NT2/D1 (cell line): ENCODE data around the gene PLEKHG4B.
"Not testable (repeated sequence)": the region's sequence is repeated elsewhere in the genome, so short reads cannot be mapped to it uniquely, and the experiment has no call there.

Experiments used
- DNase-seq: peaks from one replicate; pipeline ENCODE4 v3.0.0-alpha.2; 2011; ENCODE audit warnings: low read depth, low spot score
- H3K27me3 ChIP-seq: 2 replicates; pipeline ENCODE4 v1.6.0; 2011; ENCODE audit warnings: mild to moderate bottlenecking; ENCODE audit not compliant: insufficient read length, insufficient read depth
- H3K36me3 ChIP-seq: 2 replicates; pipeline ENCODE4 v1.6.1; 2011; ENCODE audit warnings: mild to moderate bottlenecking, low read length, mixed read lengths; ENCODE audit not compliant: insufficient read depth, insufficient read length
- H3K4me1 ChIP-seq: 2 replicates; pipeline ENCODE4 v1.5.1; 2011; ENCODE audit not compliant: insufficient read depth, insufficient read length
- H3K4me3 ChIP-seq: 2 replicates; pipeline ENCODE4 v1.5.1; 2011; ENCODE audit warnings: low read depth; ENCODE audit not compliant: insufficient read length
- H3K9ac ChIP-seq: 2 replicates; pipeline ENCODE4 v1.6.0; 2011; ENCODE audit warnings: low read depth; ENCODE audit not compliant: insufficient read length
- H3K9me3 ChIP-seq: 2 replicates; pipeline ENCODE4 v1.5.1; 2011; ENCODE audit warnings: mild to moderate bottlenecking, low read length; ENCODE audit not compliant: insufficient read depth
- SUZ12 ChIP-seq: IDR thresholded peaks from 2 replicates; pipeline ENCODE4 v1.6.1; 2011; ENCODE audit not compliant: insufficient read length, insufficient read depth; ENCODE audit errors: extremely low read depth
- YY1 ChIP-seq: IDR thresholded peaks from 2 replicates; pipeline ENCODE4 v1.6.1; 2011; ENCODE audit not compliant: insufficient read length, insufficient read depth
- ZNF274 ChIP-seq: IDR thresholded peaks from 2 replicates; pipeline ENCODE4 v1.6.1; 2011; ENCODE audit warnings: mild to moderate bottlenecking, low read depth, low read length

The PLEKHG4B gene

GRCh38 chr5:194603-195209, 102.7 kb downstream of the PLEKHG4B start:
- H3K9me3 ChIP-seq = no peaks in the 10 kb centered on the region
- H3K4me1 ChIP-seq = peaks cover 5% of the 10 kb centered on the region
- H3K27me3 ChIP-seq = no peaks in the 10 kb centered on the region
- TF ChIP-seq SUZ12 = no peak
- no peak for TF ChIP-seq ZNF274
- TF ChIP-seq YY1 = no peak
- H3K4me3 ChIP-seq = no peak overlapping the region
- peaks cover 6% of the 10 kb centered on the region for H3K36me3 ChIP-seq
- no peak for DNase-seq
- no peak overlapping the region for H3K9ac ChIP-seq

GRCh38 chr5:195401-196160, 103.6 kb downstream of the PLEKHG4B start:
- Histone ChIP-seq H3K9me3 (no peaks in the 10 kb centered on the region), H3K27me3 (no peaks in the 10 kb centered on the region), H3K9ac (no peak overlapping the region), H3K4me3 (no peak overlapping the region), H3K4me1 (peaks cover 2% of the 10 kb centered on the region), H3K36me3 (peaks cover 6% of the 10 kb centered on the region)
- no peak for DNase-seq
- TF ChIP-seq ZNF274 = no peak
- no peak for TF ChIP-seq YY1
- TF ChIP-seq SUZ12 = no peak

DNA sequence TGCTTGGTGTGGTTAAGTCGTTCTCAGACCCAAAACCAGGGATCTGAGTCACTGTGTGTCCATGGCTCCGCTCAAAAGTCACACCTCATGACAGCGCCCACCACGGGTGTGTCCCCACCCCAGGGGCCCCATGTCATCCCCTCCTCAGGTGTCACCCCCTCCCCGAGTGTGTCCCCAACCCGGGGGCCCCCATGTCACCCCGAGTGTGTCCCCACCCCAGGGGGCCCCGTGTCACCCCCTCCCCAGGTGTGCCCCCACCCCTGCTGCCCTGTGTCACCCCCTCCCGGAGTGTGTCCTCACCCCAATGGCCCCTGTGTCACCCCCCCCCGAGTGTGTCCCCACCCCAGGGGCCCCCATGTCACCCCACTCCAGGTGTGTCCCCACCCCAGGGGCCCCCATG, 104.4 kb downstream of the PLEKHG4B start:
- Histone ChIP-seq H3K9me3 (no peaks in the 10 kb centered on the region), H3K4me1 (no peaks in the 10 kb centered on the region), H3K36me3 (peaks cover 6% of the 10 kb centered on the region), H3K9ac (no peak overlapping the region), H3K4me3 (no peak overlapping the region), H3K27me3 (no peaks in the 10 kb centered on the region)
- TF ChIP-seq YY1 (no peak), SUZ12 (no peak), ZNF274 (no peak)
- no peak for DNase-seq

DNA sequence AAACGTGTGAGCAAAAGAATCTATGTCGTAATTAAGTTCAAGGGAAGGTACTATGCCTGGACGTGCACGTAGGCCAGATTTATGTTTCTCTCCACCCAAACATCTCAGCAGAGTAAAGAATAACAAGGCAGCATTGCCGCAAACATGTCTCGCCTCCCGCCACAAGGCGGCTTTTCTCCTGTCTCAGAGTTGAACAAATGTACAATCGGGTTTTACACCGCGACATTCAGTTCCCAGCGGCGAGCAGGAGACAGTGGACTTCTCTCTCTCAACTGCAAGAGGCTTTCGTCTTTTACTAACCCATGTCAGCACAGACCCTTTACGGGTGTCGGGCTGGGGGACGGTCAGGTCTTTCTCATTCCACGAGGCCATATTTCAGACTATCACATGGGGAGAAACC, 105.1 kb downstream of the PLEKHG4B start:
- H3K27me3 ChIP-seq, H3K4me3 ChIP-seq, H3K4me1 ChIP-seq, H3K9me3 ChIP-seq, H3K9ac ChIP-seq, H3K36me3 ChIP-seq, DNase-seq: not testable (repeated sequence)

GRCh38 chr5:197892-198489, 106.0 kb downstream of the PLEKHG4B start:
- Histone ChIP-seq H3K4me1 (no peaks in the 10 kb centered on the region), H3K4me3 (no peak overlapping the region), H3K27me3 (no peaks in the 10 kb centered on the region), H3K9ac (no peak overlapping the region), H3K9me3 (no peaks in the 10 kb centered on the region), H3K36me3 (peaks cover 12% of the 10 kb centered on the region)
- DNase-seq = no peak
- TF ChIP-seq YY1 (no peak), ZNF274 (no peak), SUZ12 (no peak)

DNA sequence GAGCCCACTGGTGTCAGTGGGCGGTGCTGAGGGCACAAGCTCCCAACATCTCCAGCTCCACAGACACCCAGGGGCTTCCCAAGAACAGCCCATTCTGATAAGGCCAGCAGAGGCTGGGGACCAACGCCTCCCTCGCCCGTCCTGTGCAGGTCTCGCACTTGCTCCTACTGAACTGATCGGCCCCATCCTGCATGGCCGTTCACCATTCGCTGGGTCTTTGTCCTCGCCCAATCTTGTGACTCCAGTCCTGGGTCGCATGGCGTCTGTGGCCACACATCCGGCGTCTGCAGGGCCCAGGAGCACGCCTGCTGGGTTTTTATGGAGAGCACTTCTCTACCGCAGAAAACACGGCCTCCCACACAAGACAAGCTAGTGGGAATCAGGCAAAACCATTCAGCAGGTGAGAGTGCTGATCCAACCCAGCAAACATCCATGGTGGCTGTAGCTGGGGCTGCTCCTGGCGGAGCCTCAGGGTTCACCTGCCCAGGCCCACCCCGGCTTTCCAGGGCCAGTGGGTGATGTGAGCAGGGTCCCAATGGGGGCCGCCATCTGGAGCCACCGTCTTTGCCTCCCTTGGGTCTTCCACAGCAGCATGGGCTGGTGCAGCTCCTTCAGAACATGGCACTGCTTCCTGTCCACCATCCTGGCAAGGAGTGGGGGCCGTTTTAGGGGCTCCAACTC, 106.7 kb downstream of the PLEKHG4B start:
- no peak for DNase-seq
- Histone ChIP-seq H3K27me3 (no peaks in the 10 kb centered on the region), H3K9me3 (no peaks in the 10 kb centered on the region), H3K9ac (no peak overlapping the region), H3K4me1 (no peaks in the 10 kb centered on the region), H3K36me3 (peaks cover 18% of the 10 kb centered on the region), H3K4me3 (no peak overlapping the region)
- no peak for TF ChIP-seq SUZ12
